ENCODE results near the gene HES4.
A peak's percentile ranks its signal among the peaks of the same experiment; 100 is the strongest.

DNA sequence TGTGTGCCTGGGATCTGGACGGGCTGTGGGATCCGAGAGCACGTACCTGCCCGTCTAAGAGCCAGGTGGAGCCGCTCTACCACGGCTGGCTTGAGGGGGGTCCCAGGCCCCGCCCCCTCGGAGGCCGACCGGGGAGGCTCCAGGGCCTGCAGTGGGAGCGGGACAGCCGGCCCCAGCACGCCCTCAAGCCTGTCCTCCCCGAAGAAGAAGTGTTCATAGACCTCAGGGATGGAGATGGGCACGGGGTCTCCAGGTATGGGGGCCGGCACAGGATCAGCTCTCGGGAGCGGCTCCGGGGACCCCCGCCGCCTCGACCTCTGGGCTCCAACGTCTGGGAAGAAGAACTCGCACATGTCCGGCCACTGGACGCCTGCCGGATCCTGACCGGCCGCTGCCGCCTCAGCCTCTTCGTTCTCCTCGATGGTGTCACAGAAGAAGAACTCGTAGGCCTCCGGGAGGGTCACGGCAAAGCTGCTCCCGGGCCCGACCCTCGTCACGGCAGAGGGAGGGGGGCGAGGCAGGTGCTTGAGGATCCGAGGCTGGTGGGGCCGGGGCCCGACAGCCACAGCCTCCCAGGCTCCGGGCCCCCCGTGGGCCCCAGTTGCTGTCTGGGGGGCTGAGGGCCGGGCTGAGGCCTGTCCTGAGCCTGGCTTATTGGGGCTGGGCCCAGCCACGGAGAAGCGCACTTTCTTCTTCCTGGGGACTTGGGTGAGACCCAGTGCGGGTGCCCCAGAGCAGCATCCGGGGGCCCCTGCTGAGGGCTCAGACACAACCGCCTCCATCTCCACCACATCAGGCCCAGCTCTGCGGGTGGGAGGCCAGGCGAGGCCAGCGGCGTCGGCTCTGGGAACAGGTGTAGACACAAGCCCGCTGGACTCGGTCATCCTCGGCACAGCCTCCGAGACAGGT, 20.8 kb downstream of the HES4 start:
- TF ChIP-seq, protein P1, sequence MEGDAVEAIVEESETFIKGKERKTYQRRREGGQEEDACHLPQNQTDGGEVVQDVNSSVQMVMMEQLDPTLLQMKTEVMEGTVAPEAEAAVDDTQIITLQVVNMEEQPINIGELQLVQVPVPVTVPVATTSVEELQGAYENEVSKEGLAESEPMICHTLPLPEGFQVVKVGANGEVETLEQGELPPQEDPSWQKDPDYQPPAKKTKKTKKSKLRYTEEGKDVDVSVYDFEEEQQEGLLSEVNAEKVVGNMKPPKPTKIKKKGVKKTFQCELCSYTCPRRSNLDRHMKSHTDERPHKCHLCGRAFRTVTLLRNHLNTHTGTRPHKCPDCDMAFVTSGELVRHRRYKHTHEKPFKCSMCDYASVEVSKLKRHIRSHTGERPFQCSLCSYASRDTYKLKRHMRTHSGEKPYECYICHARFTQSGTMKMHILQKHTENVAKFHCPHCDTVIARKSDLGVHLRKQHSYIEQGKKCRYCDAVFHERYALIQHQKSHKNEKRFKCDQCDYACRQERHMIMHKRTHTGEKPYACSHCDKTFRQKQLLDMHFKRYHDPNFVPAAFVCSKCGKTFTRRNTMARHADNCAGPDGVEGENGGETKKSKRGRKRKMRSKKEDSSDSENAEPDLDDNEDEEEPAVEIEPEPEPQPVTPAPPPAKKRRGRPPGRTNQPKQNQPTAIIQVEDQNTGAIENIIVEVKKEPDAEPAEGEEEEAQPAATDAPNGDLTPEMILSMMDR (IDR thresholded peaks at IDR 0.05; ENCODE audit: low read length): no peak
- TF ChIP-seq EZH2 (optimal IDR thresholded peaks at IDR 0.05; ENCODE audit: low read depth, low read length): peak; percentile 45

All from MM.1S (cell line).